HG03135 (cell line): ENCODE results near the gene NKAIN2.
"Not testable (repeated sequence)": the region's sequence is repeated elsewhere in the genome, so short reads cannot be mapped to it uniquely, and the experiment has no call there.

Experiments
- ATAC-seq: cut with Tn5 transposase; IDR thresholded peaks from one replicate; pipeline ENCODE4 v1.9.1; 2021; ENCODE audit warnings: mild to moderate bottlenecking, moderate library complexity; ENCODE audit not compliant: unreplicated experiment

NKAIN2 gene

DNA sequence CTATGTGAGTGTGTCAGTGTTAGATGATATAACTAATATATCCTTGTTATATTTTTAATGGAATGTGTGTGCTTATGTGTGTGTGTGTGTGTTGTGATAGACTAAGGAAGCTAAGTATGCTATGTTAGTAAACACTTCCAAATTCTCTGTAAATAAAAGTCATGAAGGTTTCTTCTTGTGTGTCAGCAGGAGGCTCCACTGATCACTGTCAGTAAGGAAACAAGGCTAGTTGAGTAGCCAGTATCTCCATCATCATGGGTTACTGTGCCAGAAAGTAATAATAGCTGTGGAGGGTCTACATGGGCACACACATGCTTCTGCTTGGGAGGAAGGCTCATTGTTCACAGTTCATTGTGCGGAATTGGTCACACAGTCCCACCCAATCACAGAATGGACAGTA, 855.8 kb downstream of the NKAIN2 start:
- ATAC-seq = no peak

- no peak for ATAC-seq
Observed at GRCh38 chr6:124660185-124660584, 856.5 kb downstream of the NKAIN2 start.

DNA sequence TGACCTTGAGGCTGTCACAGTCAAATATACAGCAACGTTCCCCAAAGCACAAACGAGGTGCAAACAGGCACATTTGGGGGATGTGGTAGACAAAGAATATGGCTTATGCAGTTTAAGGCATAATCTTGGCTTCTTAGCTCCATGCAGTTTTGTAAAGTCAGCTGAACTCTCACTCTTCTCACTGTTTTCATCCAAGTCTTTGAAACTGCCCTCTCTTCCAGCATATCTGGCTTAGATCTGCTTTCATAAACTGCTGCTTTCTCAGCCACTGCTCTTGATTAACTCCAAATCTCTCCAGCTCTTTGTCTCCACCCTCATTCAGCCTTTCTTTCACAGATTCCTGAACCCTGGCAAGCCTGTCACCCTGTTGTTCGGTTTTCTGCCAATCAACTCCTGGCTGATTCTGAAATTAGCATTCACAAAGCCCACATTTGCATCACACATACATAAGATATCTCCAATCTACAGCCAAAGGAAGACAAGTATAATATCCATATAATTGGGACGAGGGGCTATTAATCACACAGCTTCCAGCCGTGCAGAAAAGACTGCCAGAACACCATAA, 857.5 kb downstream of the NKAIN2 start:
- no peak for ATAC-seq

- no peak for ATAC-seq
Observed at GRCh38 chr6:124668028-124668427, 864.4 kb downstream of the NKAIN2 start.

GRCh38 chr6:124669713-124670480, 866.2 kb downstream of the NKAIN2 start:
- no peak for ATAC-seq

- no peak for ATAC-seq
Observed at GRCh38 chr6:124670801-124671200, 867.1 kb downstream of the NKAIN2 start.

- ATAC-seq = no peak
Observed at GRCh38 chr6:124671324-124671723, 867.7 kb downstream of the NKAIN2 start.

DNA sequence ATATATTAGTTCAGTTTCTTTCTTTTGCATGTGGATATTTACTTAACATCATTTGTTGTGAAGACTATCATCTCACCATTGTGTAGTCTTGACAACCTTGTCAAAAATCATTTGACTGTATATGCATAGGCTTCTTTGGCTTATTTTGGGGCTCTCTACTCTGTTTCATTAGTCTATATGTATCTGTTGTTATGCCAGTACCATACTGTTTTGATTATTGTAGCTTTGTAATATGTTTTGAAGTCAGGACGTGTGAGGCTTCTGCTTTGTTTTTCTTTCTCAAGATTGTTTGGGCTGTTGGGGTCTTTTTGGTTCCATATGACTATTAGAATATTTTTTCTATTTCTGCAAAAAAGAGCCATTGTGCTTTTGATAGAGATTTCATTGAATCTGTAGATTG, 870.4 kb downstream of the NKAIN2 start:
- no peak for ATAC-seq

GRCh38 chr6:124676033-124676432, 872.4 kb downstream of the NKAIN2 start:
- no peak for ATAC-seq

GRCh38 chr6:124677874-124678273, 874.2 kb downstream of the NKAIN2 start:
- no peak for ATAC-seq

- no peak for ATAC-seq
Observed at GRCh38 chr6:124679387-124679786, 875.7 kb downstream of the NKAIN2 start.

- ATAC-seq = no peak
Observed at GRCh38 chr6:124682751-124683150, 879.1 kb downstream of the NKAIN2 start.

DNA sequence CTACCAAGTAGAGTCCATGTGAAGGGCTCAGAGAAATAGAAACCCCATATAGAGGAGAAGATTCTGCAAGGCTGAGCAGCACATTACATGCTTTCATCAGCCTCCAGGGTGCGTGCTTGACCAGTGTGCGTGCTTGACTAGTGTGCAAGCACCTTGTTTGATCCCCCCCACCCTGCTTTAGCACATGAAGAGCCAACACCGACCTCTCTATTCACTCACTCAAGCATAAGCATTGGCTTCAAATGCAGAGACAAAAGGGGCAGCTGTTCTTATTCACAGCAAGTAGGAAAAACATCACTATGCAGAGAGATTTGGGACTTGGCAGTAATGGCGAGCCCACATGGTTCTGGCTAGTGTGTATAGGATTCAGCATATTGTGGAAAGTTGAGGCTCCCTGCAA, 879.8 kb downstream of the NKAIN2 start:
- ATAC-seq = no peak

- ATAC-seq = no peak
Observed at GRCh38 chr6:124684621-124685020, 881.0 kb downstream of the NKAIN2 start.

- no peak for ATAC-seq
Observed at GRCh38 chr6:124688369-124688768, 884.7 kb downstream of the NKAIN2 start.

DNA sequence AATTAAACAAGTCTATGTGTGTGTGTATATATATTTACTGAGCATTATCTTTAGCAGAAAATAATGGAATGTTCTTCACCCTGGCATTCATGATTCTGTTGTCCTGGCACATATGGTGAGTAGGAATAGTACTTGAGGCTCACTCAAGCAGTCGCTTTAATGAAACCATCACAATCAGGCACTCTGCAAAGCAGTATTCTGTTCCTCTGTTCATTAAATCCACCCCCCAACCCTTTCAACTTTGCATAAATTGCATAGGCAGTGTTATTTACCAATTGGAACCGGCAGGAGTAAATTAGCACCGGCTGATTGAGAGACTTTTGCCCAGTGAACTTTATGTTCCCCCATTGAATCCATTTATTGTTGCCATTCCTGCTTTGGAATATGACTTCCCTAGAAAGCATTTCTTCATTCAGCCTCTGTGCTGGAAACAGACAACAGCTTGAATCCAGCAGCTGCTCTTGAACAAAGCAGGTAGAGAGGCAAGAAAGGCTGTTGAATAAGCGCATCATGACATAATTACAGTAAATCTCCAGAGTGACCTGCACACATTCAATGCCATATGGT, 890.6 kb downstream of the NKAIN2 start:
- no peak for ATAC-seq

DNA sequence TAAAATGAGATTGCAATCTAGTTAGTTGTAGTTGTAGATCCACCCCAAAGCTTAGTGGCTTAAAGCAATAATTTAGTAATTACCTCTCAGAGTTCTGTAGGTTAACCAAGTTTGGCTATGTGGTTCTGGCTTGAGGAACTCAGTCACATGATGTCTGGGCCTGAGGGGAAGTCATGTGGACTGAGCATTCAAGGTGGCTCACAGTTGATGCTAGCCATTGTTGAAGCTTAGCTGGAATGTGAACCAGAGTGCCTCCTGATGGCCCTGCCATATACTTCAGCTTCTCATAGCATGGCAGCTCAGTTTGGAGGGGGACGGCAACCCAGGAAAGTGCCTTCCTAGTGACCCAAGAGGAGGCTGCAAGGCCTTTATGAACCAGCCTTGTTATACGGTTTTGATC, 895.4 kb downstream of the NKAIN2 start:
- ATAC-seq = no peak

DNA sequence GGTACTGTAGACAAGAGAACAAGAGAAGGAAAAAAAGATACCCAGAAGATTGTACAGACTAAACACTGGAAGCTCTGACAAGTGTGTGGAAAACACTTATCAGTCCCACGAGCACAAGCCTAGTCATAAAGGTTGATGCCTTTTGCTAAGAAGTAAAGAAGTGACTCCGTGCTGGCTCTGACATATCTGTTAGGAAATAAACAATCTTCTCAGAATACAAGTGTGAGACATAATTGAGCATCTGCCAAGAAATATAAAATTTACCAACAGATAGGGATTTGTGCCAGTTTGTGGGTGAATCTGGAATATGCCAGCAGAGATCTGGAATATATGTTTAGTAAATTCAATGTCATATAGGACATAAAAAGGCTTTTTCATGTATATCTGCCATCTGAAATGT, 899.9 kb downstream of the NKAIN2 start:
- ATAC-seq = no peak

DNA sequence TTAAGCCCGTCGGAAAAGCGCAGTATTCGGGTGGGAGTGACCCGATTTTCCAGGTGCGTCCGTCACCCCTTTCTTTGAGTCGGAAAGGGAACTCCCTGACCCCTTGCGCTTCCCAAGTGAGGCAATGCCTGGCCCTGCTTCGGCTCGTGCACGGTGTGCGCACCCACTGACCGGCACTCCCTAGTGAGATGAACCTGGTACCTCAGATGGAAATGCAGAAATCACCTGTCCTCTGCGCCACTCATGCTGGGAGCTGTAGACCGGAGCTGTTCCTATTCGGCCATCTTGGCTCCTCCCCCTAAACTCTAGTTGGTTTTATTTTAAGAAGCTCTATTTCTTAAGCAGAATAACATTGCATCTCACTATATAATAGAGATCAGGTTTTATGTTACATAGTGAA, 908.9 kb downstream of the NKAIN2 start:
- not testable (repeated sequence) for ATAC-seq

GRCh38 chr6:124714728-124715127, 911.1 kb downstream of the NKAIN2 start:
- ATAC-seq = no peak

DNA sequence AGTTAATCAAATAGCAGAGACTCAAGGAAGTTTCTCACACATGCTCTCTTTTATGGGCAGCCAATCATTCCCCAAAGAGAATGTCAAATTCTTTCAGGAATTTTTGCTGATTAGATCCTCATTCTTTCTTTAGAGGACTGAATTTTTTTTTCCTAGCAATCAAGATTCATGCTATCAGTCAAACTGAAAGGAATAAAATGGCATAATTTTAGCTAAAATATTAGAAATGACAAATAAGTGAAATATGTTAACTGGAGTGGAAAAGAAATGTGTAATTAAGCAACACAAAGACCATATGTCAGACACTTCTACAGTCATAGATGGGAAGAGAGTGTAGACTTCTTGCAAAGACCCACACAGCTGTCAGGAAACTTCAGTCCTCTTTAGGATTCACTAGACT, 916.2 kb downstream of the NKAIN2 start:
- ATAC-seq = no peak

DNA sequence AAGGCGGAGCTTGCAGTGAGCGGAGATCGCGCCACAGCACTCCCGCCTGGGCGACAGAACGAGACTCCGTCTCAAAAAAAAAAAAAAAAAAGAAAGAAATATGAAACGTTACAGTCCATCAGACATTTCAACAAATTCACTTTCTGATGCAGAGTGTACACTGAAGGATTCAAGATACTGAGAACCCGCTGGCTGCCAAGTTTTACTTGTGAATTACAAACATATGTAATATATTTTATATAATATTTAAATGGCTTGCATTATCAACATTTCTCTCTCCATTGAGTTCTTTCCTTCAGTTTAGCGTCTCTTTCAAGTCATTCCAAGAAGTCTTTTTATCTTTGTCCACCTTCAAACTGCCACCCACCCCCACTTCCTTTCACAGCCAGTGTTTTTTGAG, 917.7 kb downstream of the NKAIN2 start:
- no peak for ATAC-seq
